ENCODE data around the gene SHOX. TPM values are rescaled to one million over a fixed set of nuclear protein-coding genes. Genes with fewer than 3 reads are reported as not detected.

The SHOX gene
- total and polyA plus RNA-seq, 2 donors (not counting 1 experiment from before 2014, with no cell fraction given): not detected

DNA sequence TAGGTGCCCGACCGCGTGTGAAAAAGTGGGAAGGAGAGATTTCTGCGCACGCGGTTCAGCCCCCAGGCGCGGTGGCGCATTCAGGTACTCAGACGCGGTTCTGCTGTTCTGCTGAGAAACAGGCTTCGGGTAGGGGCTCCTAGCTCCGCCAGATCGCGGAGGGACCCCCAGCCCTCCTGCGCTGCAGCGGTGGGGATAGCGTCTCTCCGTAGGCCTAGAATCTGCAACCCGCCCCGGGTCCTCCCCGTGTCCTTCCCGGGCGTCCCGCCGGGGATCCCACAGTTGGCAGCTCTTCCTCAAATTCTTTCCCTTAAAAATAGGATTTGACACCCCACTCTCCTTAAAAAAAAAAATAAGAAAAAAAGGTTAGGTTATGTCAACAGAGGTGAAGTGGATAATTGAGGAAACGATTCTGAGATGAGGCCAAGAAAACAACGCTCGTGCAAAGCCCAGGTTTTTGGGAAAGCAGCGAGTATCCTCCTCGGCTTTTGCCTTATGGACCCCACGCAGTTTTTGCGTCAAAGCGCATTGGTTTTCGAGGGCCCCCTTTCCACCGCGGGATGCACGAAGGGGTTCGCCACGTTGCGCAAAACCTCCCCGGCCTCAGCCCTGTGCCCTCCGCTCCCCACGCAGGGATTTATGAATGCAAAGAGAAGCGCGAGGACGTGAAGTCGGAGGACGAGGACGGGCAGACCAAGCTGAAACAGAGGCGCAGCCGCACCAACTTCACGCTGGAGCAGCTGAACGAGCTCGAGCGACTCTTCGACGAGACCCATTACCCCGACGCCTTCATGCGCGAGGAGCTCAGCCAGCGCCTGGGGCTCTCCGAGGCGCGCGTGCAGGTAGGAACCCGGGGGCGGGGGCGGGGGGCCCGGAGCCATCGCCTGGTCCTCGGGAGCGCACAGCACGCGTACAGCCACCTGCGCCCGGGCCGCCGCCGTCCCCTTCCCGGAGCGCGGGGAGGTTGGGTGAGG, 3.7 kb downstream of the SHOX start:
- no peak for DNase-seq (ENCODE audit: low read depth in 2 of 2)
- Histone ChIP-seq H3K27ac (ENCODE audit: insufficient read depth, low read length) (no peak overlapping the region), H2AFZ (ENCODE audit: low read length) (no peak overlapping the region), H3K79me2 (ENCODE audit: control insufficient read depth, insufficient read depth, low read length) (no peaks in the 10 kb centered on the region), H4K20me1 (ENCODE audit: control insufficient read depth, extremely low read depth, insufficient read depth, low read length) (no peaks in the 10 kb centered on the region), H3K9me3 (ENCODE audit: control insufficient read depth, insufficient read depth, low read depth, low read length) (no peaks in the 10 kb centered on the region), H3K4me3 (replicated peaks in 1 of 4; ENCODE audit: control extremely low read depth in 1 of 4, insufficient read depth in 1 of 4, low read depth in 3 of 4, low read length in 4 of 4) (no peak overlapping the region), H3K27me3 (ENCODE audit: control insufficient read depth, insufficient read depth, low read length) (no peaks in the 10 kb centered on the region), H3K4me2 (ENCODE audit: extremely low read depth, insufficient read depth, low read length) (no peak overlapping the region), H3K36me3 (ENCODE audit: control insufficient read depth, insufficient read depth, low read length) (no peaks in the 10 kb centered on the region), H3K4me1 (ENCODE audit: control insufficient read depth, extremely low read depth, insufficient read depth, low read length) (no peaks in the 10 kb centered on the region), H3K9ac (ENCODE audit: insufficient read depth, low read length) (no peak overlapping the region)
- TF ChIP-seq EZH2 (IDR thresholded peaks at IDR 0.05; ENCODE audit: low read length, missing control alignments): no peak
- TF ChIP-seq, protein P1, sequence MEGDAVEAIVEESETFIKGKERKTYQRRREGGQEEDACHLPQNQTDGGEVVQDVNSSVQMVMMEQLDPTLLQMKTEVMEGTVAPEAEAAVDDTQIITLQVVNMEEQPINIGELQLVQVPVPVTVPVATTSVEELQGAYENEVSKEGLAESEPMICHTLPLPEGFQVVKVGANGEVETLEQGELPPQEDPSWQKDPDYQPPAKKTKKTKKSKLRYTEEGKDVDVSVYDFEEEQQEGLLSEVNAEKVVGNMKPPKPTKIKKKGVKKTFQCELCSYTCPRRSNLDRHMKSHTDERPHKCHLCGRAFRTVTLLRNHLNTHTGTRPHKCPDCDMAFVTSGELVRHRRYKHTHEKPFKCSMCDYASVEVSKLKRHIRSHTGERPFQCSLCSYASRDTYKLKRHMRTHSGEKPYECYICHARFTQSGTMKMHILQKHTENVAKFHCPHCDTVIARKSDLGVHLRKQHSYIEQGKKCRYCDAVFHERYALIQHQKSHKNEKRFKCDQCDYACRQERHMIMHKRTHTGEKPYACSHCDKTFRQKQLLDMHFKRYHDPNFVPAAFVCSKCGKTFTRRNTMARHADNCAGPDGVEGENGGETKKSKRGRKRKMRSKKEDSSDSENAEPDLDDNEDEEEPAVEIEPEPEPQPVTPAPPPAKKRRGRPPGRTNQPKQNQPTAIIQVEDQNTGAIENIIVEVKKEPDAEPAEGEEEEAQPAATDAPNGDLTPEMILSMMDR (conservative IDR thresholded peaks at IDR 0.05 in 1 of 2, IDR thresholded peaks at IDR 0.05 in 1 of 2; ENCODE audit: low read depth in 1 of 2, low read length in 2 of 2): no peak

DNA sequence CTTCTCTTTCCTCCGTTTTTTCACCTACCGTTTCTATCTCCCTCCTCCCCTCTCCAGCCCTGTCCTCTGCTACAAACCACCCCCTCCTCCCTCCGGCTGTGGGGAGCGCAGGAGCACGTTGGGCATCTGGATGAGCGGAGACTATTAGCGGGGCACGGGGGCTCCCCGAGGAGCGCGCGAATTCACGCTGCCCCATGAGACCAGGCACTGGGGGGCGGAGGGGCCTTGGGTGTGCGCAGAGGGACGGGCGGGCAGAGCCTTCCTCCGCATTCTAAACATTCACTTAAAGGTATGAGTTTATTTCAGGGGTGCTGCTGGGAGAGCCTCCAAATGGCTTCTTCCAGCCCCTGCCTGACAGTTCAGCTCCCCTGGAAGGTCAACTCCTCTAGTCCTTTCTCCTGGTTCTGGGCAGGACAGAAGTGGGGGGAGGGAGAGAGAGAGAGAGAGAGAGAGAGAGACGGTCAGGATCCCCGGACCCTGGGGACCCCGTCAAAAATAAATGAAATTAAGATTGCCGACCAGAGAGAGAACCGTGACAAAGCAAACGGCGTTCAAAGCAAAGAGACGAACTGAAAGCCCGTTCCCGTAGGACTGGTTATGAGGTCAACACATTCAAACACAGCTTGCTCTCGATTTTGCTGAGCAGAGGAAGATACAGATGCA, 5.0 kb downstream of the SHOX start:
- Histone ChIP-seq H3K27ac (ENCODE audit: insufficient read depth, low read length) (no peak overlapping the region), H4K20me1 (ENCODE audit: control insufficient read depth, extremely low read depth, insufficient read depth, low read length) (no peaks in the 10 kb centered on the region), H3K4me2 (ENCODE audit: extremely low read depth, insufficient read depth, low read length) (no peak overlapping the region), H2AFZ (ENCODE audit: low read length) (no peak overlapping the region), H3K27me3 (ENCODE audit: control insufficient read depth, insufficient read depth, low read length) (no peaks in the 10 kb centered on the region), H3K9me3 (ENCODE audit: control insufficient read depth, insufficient read depth, low read depth, low read length) (no peaks in the 10 kb centered on the region), H3K9ac (ENCODE audit: insufficient read depth, low read length) (no peak overlapping the region), H3K4me3 (replicated peaks in 1 of 4; ENCODE audit: control extremely low read depth in 1 of 4, insufficient read depth in 1 of 4, low read depth in 3 of 4, low read length in 4 of 4) (no peak overlapping the region), H3K36me3 (ENCODE audit: control insufficient read depth, insufficient read depth, low read length) (no peaks in the 10 kb centered on the region), H3K4me1 (ENCODE audit: control insufficient read depth, extremely low read depth, insufficient read depth, low read length) (no peaks in the 10 kb centered on the region), H3K79me2 (ENCODE audit: control insufficient read depth, insufficient read depth, low read length) (no peaks in the 10 kb centered on the region)
- TF ChIP-seq, protein P1 (conservative IDR thresholded peaks at IDR 0.05 in 1 of 2, IDR thresholded peaks at IDR 0.05 in 1 of 2; ENCODE audit: low read depth in 1 of 2, low read length in 2 of 2): no peak
- no peak for TF ChIP-seq EZH2 (IDR thresholded peaks at IDR 0.05; ENCODE audit: low read length, missing control alignments)
- DNase-seq (ENCODE audit: low read depth in 2 of 2): no peak

DNA sequence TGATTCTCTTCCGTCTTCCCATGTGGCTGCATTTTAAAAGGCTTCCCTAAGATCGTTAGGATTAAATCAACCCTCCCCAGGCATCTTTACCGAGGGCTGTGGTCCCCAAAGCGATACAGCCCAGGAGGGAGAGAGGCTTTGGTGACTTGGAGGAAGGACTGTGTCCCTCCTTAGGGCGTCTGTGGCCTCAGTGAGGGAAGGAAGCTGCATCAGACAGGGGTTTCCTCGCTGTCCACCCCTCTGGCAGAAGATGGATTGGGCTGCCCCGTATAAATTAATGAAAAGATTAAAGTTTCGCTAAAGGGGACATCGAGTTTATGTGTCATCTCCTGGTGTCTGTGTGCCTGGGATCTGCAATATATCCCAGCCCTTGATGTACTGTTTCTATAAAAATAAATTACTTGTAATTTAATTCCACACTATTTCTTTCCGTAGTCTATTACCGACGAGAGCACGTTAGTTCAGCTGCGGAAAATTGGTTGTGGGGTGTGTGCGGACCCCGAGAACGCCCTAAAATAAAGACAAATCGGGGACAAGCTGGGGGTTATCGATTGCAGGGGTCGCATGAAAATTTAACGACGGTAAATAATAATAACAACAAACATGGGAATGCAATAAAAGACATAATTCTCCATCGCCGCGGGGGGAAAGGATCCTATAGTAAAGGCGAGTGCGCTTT, 6.5 kb downstream of the SHOX start:
- no peak for DNase-seq (ENCODE audit: low read depth in 2 of 2)
- no peaks in the 10 kb centered on the region for H3K9me3 ChIP-seq (ENCODE audit: control insufficient read depth, insufficient read depth, low read depth, low read length)
- no peaks in the 10 kb centered on the region for H3K4me1 ChIP-seq (ENCODE audit: control insufficient read depth, extremely low read depth, insufficient read depth, low read length)
- H3K9ac ChIP-seq (ENCODE audit: insufficient read depth, low read length): no peak overlapping the region
- H3K79me2 ChIP-seq (ENCODE audit: control insufficient read depth, insufficient read depth, low read length): no peaks in the 10 kb centered on the region
- H3K36me3 ChIP-seq (ENCODE audit: control insufficient read depth, insufficient read depth, low read length): no peaks in the 10 kb centered on the region
- H3K27ac ChIP-seq (ENCODE audit: insufficient read depth, low read length): no peak overlapping the region
- no peak overlapping the region for H3K4me2 ChIP-seq (ENCODE audit: extremely low read depth, insufficient read depth, low read length)
- H4K20me1 ChIP-seq (ENCODE audit: control insufficient read depth, extremely low read depth, insufficient read depth, low read length): no peaks in the 10 kb centered on the region
- H3K27me3 ChIP-seq (ENCODE audit: control insufficient read depth, insufficient read depth, low read length): no peaks in the 10 kb centered on the region
- H2AFZ ChIP-seq (ENCODE audit: low read length): no peak overlapping the region
- H3K4me3 ChIP-seq (replicated peaks in 1 of 4; ENCODE audit: control extremely low read depth in 1 of 4, insufficient read depth in 1 of 4, low read depth in 3 of 4, low read length in 4 of 4): no peak overlapping the region
- TF ChIP-seq EZH2 (IDR thresholded peaks at IDR 0.05; ENCODE audit: low read length, missing control alignments): no peak
- TF ChIP-seq, protein P1 (conservative IDR thresholded peaks at IDR 0.05 in 1 of 2, IDR thresholded peaks at IDR 0.05 in 1 of 2; ENCODE audit: low read depth in 1 of 2, low read length in 2 of 2): no peak

All from fibroblast of lung (primary cell).